IMR-90 (cell line): ENCODE data around the gene PITPNC1. TPM values are rescaled to one million over a fixed set of nuclear protein-coding genes. Genes with fewer than 3 reads are reported as not detected.

Experiments used
- ATAC-seq: fragments of 200-7000 bp; cut with Tn5 transposase; 2 replicates; pipeline ENCODE4 v1.9.1; 2020; ENCODE audit warnings: low read depth, mild to moderate bottlenecking, moderate library complexity
- BruUV-seq: library from RNA; stranded (reverse); fragments of 400-500 nt; replicated peaks from 2 replicates; lab custom pipeline; 2021; lab: Mats Ljungman, UMichigan
- CTCF ChIA-PET: fragments of 300-600 bp; formaldehyde crosslinking; extraction: SDS; loops from one replicate; lab custom pipeline; 2021; ENCODE audit warnings: antibody characterized with exemption; lab: Yijun Ruan, JAX
- POLR2A ChIA-PET: fragments of 300-600 bp; sonication (Branson Sonifier 250); formaldehyde crosslinking; loops from one replicate; lab custom pipeline; 2022; ENCODE audit warnings: antibody characterized with exemption; ENCODE audit not compliant: unreplicated experiment; lab: Charles Lee
- DNase-seq: peaks from one replicate; pipeline ENCODE4 v3.0.0; 2013
- H2AFZ ChIP-seq: replicated peaks from 2 replicates; pipeline ENCODE3; 2013; ENCODE audit warnings: low read length, mild to moderate bottlenecking; ENCODE audit not compliant: poor library complexity
- H2AK5ac ChIP-seq: 2 replicates; pipeline ENCODE4 v1.6.1; 2013; ENCODE audit warnings: low read depth, low read length, inconsistent platforms
- H2AK9ac ChIP-seq: replicated peaks from 2 replicates; pipeline ENCODE3; 2013; ENCODE audit warnings: mild to moderate bottlenecking, low read depth, low read length, moderate library complexity; ENCODE audit not compliant: poor library complexity
- H2BK120ac ChIP-seq: 2 replicates; pipeline ENCODE4 v1.6.1; 2013; ENCODE audit warnings: low read depth, low read length, inconsistent platforms
- H2BK15ac ChIP-seq: 3 replicates; pipeline ENCODE4 v1.6.1; 2013; ENCODE audit warnings: low read depth, low read length, inconsistent platforms
- H2BK20ac ChIP-seq: 2 replicates; pipeline ENCODE4 v1.6.1; 2013; ENCODE audit warnings: low read depth, mild to moderate bottlenecking, inconsistent platforms, low read length, moderate library complexity
- H2BK5ac ChIP-seq: 2 replicates; pipeline ENCODE4 v1.6.1; 2013; ENCODE audit warnings: mild to moderate bottlenecking, low read depth, low read length, inconsistent platforms; ENCODE audit not compliant: poor library complexity, severe bottlenecking
- H3K14ac ChIP-seq: replicated peaks from 2 replicates; pipeline ENCODE4 v1.6.1; 2013; ENCODE audit warnings: low read depth, low read length, inconsistent platforms
- H3K18ac ChIP-seq: 2 replicates; pipeline ENCODE4 v1.6.1; 2013; ENCODE audit warnings: low read depth, low read length, control low read depth
- H3K23ac ChIP-seq: 2 replicates; pipeline ENCODE4 v1.6.1; 2013; ENCODE audit warnings: low read depth, low read length, inconsistent platforms
- H3K27ac ChIP-seq: 2 replicates; pipeline ENCODE4 v1.5.1; 2013; ENCODE audit warnings: mild to moderate bottlenecking, control low read depth, low read length; ENCODE audit not compliant: insufficient read depth
- H3K27me3 ChIP-seq: 2 replicates; pipeline ENCODE4 v1.6.1; 2013; ENCODE audit warnings: low read length; ENCODE audit not compliant: control insufficient read depth, insufficient read depth
- H3K36me3 ChIP-seq: 2 replicates; pipeline ENCODE4 v1.6.1; 2013; ENCODE audit warnings: low read length, mixed read lengths; ENCODE audit not compliant: control insufficient read depth, insufficient read depth
- H3K4ac ChIP-seq: 2 replicates; pipeline ENCODE4 v1.6.1; 2013; ENCODE audit warnings: low read depth, low read length, inconsistent platforms
- H3K4me1 ChIP-seq: 2 replicates; pipeline ENCODE4 v1.6.1; 2013; ENCODE audit warnings: low read length, mixed read lengths; ENCODE audit not compliant: control insufficient read depth, insufficient read depth
- H3K4me2 ChIP-seq: 2 replicates; pipeline ENCODE4 v1.6.1; 2013; ENCODE audit warnings: low read depth, mild to moderate bottlenecking, control low read depth, low read length, moderate library complexity
- H3K4me3 ChIP-seq: 2 replicates; pipeline ENCODE4 v1.5.1; 2013; ENCODE audit warnings: low read depth, mild to moderate bottlenecking, control low read depth, low read length, moderate library complexity; ENCODE audit not compliant: insufficient read depth
- H3K56ac ChIP-seq: 2 replicates; pipeline ENCODE4 v1.6.1; 2013; ENCODE audit warnings: low read length, inconsistent platforms; ENCODE audit not compliant: insufficient read depth; ENCODE audit errors: extremely low read depth
- H3K79me1 ChIP-seq, 2 experiments: 2 replicates each; pipeline ENCODE4 v1.6.1; 2013; ENCODE audit warnings: low read length in 2 of 2, inconsistent platforms in 1 of 2, low read depth in 1 of 2
- H3K9ac ChIP-seq: 2 replicates; pipeline ENCODE4 v1.6.1; 2013; ENCODE audit warnings: low read depth, low read length, control low read depth
- H3K9me1 ChIP-seq: 2 replicates; pipeline ENCODE4 v1.6.1; 2013; ENCODE audit warnings: low read length, inconsistent platforms; ENCODE audit not compliant: insufficient read depth
- H3K9me3 ChIP-seq: 2 replicates; pipeline ENCODE4 v1.6.1; 2013; ENCODE audit warnings: low read length; ENCODE audit not compliant: control insufficient read depth, insufficient read depth
- H4K20me1 ChIP-seq: 2 replicates; pipeline ENCODE4 v1.6.1; 2013; ENCODE audit warnings: low read length, inconsistent platforms; ENCODE audit not compliant: insufficient read depth
- H4K5ac ChIP-seq: 2 replicates; pipeline ENCODE4 v1.6.1; 2013; ENCODE audit warnings: mild to moderate bottlenecking, low read depth, low read length, control low read depth
- H4K8ac ChIP-seq, 2 experiments: 2 replicates each; pipeline ENCODE4 v1.6.1; 2013; ENCODE audit warnings: low read depth in 2 of 2, low read length in 2 of 2, control low read depth in 1 of 2, inconsistent platforms in 1 of 2
- H4K91ac ChIP-seq: 2 replicates; pipeline ENCODE4 v1.6.1; 2013; ENCODE audit warnings: low read depth, low read length, inconsistent platforms; ENCODE audit not compliant: insufficient read depth
- ELK1 ChIP-seq: fragments of 150-350 bp; IDR thresholded peaks from 2 replicates; pipeline ENCODE4 v1.6.1; 2016; ENCODE audit warnings: low read depth, mild to moderate bottlenecking, low read length, moderate library complexity, borderline replicate concordance
- FOS ChIP-seq: fragments of 150-350 bp; IDR thresholded peaks from 2 replicates; pipeline ENCODE4 v1.6.1; 2016; ENCODE audit warnings: low read depth, low read length
- MAFK ChIP-seq: IDR thresholded peaks from 2 replicates; pipeline ENCODE4 v1.6.1; 2012; ENCODE audit warnings: low read depth, low read length, improper control_type of control experiment
- POLR2A ChIP-seq: IDR thresholded peaks from 2 replicates; pipeline ENCODE4 v1.6.1; 2012; ENCODE audit warnings: mild to moderate bottlenecking, low read depth, low read length
- RAD21 ChIP-seq: IDR thresholded peaks from 2 replicates; pipeline ENCODE4 v1.6.1; 2012; ENCODE audit warnings: low read length, improper control_type of control experiment
- USF2 ChIP-seq: fragments of 150-350 bp; IDR thresholded peaks from 2 replicates; pipeline ENCODE4 v1.6.1; 2017; ENCODE audit warnings: mild to moderate bottlenecking, antibody characterized with exemption, low read length, low read depth
- WGBS, 2 experiments: methylation state at CpG; one replicate each; pipeline versions ENCODE4 v1.1.5 to v1.1.7; 2013; ENCODE audit warnings: missing lambda C conversion rate in 2 of 2; ENCODE audit not compliant: insufficient read length in 1 of 2; ENCODE audit errors: extremely low coverage in 2 of 2; 5-methylcytosine and 5-hydroxymethylcytosine counted together
- dilution Hi-C: fragments of 300-500 bp; cut with HindIII; formaldehyde crosslinking; loops from one replicate; pipeline ENCODE4 v1.14.3; 2018; ENCODE audit warnings: low sequenced_read_pairs; ENCODE audit not compliant: unreplicated experiment
- in situ Hi-C: fragments of 300-500 bp; cut with MboI; formaldehyde crosslinking; loops from 3 replicates; pipeline ENCODE4 v1.14.3; 2019; ENCODE audit warnings: low sequenced_read_pairs, inconsistent platforms, mixed read lengths
- intact Hi-C: fragments of 100-400 bp; cut with micrococcal nuclease; formaldehyde crosslinking; loops from 2 replicates; pipeline ENCODE4 v1.10.0; 2022
- polyA plus RNA-seq, 3 experiments: library from polyadenylated mRNA; depleted of rRNA; stranded (reverse); fragments of >200 nt; gene quantifications; 2 replicates each; pipeline ENCODE4 v1.2.3, GENCODE V29; 2012; ENCODE audit warnings: low replicate concordance in 1 of 3
- total RNA-seq: library from RNA; depleted of rRNA; stranded (reverse); fragments of >200 nt; gene quantifications from 2 replicates; pipeline ENCODE4 v1.2.3, GENCODE V29; 2012

PITPNC1 gene
- total and polyA plus RNA-seq, 2 of the 4 experiments (the other 2 are of a cell fraction): 4.1 TPM

- Histone ChIP-seq H2BK5ac (no peak overlapping the region), H3K56ac (0 out of 2 replicates have a peak overlapping the region, but pooled peaks have one; percentile 22), H4K5ac (no peak overlapping the region), H3K79me1 (peaks cover 6 to 13% of the 10 kb centered on the region in 2 experiments), H2AK5ac (no peak overlapping the region), H3K27me3 (no peaks in the 10 kb centered on the region), H3K27ac (no peak overlapping the region), H2BK20ac (no peak overlapping the region), H4K20me1 (no peaks in the 10 kb centered on the region), H3K36me3 (no peaks in the 10 kb centered on the region), H2BK15ac (no peak overlapping the region), H3K18ac (no peak overlapping the region), H3K4me1 (peaks cover 5% of the 10 kb centered on the region; the same call in 1 of the 2 replicates), H3K9me1 (peaks cover 6% of the 10 kb centered on the region; the same call in 1 of the 2 replicates), H3K4me2 (peak overlapping the region; percentile 88), H3K4ac (no peak overlapping the region), H3K4me3 (peak overlapping the region; percentile 59; the same call in 1 of the 2 replicates), H3K14ac (no peak overlapping the region), H2BK120ac (no peak overlapping the region), H2AFZ (peak overlapping the region; percentile 92), H4K91ac (no peak overlapping the region), H3K23ac (peak overlapping the region; percentile 66), H4K8ac (no peak overlapping the region), H2AK9ac (no peak overlapping the region), H3K9me3 (no peaks in the 10 kb centered on the region), H3K9ac (no peak overlapping the region; the same call in 1 of the 2 replicates)
- 0% methylated on average over 2 of the region's 6 CpGs; no CpG with 5 or more reads in 1 of the 2 experiments for WGBS, 2 experiments
- intact Hi-C loops: loop anchor here (2.0 kb wide), 1 partner anchor 254 kb away; no protein-coding TSS in a partner anchor
- DNase-seq (peak; percentile 59), ATAC-seq (no peak)
- CTCF ChIA-PET: interaction anchor here (0.6 to 1.3 kb wide), 2 partner anchors 17 to 98 kb away, joined by 3 to 8 read pairs; no protein-coding TSS in a partner anchor
- BruUV-seq: no TSS peak
- POLR2A ChIA-PET: no interaction called here
- in situ Hi-C loops: no loop called here
- TF ChIP-seq ELK1 (no peak), POLR2A (no peak), FOS (no peak), USF2 (no peak), MAFK (no peak), RAD21 (no peak)
- dilution Hi-C loops: no loop called here
These were observed 705 bp upstream of the PITPNC1 start for GRCh38 chr17:67376415-67376736.
